ENCODE data around the gene CBFB. TPM values are rescaled to one million over a fixed set of nuclear protein-coding genes. Genes with fewer than 3 reads are reported as not detected.

The CBFB gene
- total and polyA plus RNA-seq, 2 of the 13 experiments (the other 11 are each of a cell fraction or from before 2014, with no cell fraction given), result 22.1 to 70.8 TPM

DNA sequence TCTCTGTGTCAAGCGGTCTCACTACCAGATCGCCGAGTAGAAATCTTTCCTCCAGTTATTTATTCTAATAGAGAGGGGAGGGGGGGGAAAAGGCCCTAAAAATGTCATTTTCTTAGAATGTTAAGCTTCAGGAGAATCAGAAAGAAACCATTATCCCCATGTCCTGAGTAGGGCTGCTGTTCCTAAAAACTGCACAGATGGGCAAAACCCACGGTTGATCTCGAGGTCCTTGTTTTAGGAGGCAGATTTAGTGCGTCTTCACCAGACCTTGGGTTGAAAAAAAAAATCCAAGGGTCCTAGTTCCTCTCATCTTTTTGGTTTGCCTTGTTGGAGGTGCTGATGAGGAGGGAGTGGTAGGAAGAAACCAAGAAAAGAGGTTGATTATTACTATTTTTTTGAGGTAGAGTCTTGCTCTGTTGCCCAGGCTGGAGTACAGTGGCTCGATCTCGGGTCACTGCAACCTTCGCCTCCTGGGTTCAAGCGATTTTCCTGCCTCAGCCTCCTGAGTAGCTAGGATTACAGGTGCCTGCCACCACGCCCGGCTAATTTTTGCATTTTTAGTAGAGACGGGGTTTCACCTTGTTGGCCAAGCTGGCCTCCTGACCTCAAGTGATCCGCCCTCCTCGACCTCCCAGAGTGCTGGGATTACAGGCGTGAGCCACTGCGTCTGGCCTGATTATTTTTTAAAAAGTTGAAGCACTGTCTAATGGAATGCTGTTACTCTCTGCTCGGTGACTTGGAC lies 1.4 kb downstream of the CBFB start (continued):
- no peak for TF ChIP-seq CBX1 (IDR thresholded peaks at IDR 0.05; ENCODE audit: low read depth)
- no peak for TF ChIP-seq SP4 (CRISPR knock-in tag; IDR thresholded peaks at IDR 0.05)
- peak; percentile 74; the same call in 1 of the 2 replicates for TF ChIP-seq THRA (CRISPR knock-in tag; IDR thresholded peaks at IDR 0.05; ENCODE audit: borderline replicate concordance)
- TF ChIP-seq, protein P1, sequence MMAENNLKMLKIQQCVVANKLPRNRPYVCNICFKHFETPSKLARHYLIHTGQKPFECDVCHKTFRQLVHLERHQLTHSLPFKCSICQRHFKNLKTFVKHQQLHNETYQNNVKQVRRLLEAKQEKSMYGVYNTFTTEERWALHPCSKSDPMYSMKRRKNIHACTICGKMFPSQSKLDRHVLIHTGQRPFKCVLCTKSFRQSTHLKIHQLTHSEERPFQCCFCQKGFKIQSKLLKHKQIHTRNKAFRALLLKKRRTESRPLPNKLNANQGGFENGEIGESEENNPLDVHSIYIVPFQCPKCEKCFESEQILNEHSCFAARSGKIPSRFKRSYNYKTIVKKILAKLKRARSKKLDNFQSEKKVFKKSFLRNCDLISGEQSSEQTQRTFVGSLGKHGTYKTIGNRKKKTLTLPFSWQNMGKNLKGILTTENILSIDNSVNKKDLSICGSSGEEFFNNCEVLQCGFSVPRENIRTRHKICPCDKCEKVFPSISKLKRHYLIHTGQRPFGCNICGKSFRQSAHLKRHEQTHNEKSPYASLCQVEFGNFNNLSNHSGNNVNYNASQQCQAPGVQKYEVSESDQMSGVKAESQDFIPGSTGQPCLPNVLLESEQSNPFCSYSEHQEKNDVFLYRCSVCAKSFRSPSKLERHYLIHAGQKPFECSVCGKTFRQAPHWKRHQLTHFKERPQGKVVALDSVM (CRISPR knock-in tag; IDR thresholded peaks at IDR 0.05), result peak; percentile 15; the same call in 1 of the 2 replicates
- no peak for TF ChIP-seq TOPORS (CRISPR knock-in tag; IDR thresholded peaks at IDR 0.05)
- TF ChIP-seq ZNF446 (CRISPR knock-in tag; IDR thresholded peaks at IDR 0.05), result no peak
- no peak for TF ChIP-seq FOXO4 (CRISPR knock-in tag; conservative IDR thresholded peaks at IDR 0.05)
- TF ChIP-seq ZBTB7B (CRISPR knock-in tag; IDR thresholded peaks at IDR 0.05), result 0 out of 2 replicates have a peak, but pooled peaks have one; percentile 5
- TF ChIP-seq PPARG (CRISPR knock-in tag; conservative IDR thresholded peaks at IDR 0.05), result no peak
- no peak for TF ChIP-seq SIN3A (IDR thresholded peaks at IDR 0.05; ENCODE audit: borderline replicate concordance, low read depth, low read length)
- TF ChIP-seq ZNF329 (CRISPR knock-in tag; IDR thresholded peaks at IDR 0.05; ENCODE audit: low read depth), result no peak
- no peak for TF ChIP-seq TGIF2 (CRISPR knock-in tag; IDR thresholded peaks at IDR 0.05)
- no peak for TF ChIP-seq SYNCRIP (IDR thresholded peaks at IDR 0.05; ENCODE audit: insufficient read depth, low read depth, low read length)
- peak; percentile 93 for TF ChIP-seq ZNF121 (CRISPR knock-in tag; IDR thresholded peaks at IDR 0.05)
- no peak for TF ChIP-seq MTA3 (CRISPR knock-in tag; IDR thresholded peaks at IDR 0.05)
- TF ChIP-seq ZZZ3 (CRISPR knock-in tag; IDR thresholded peaks at IDR 0.05; ENCODE audit: borderline replicate concordance), result no peak
- TF ChIP-seq PRMT3 (CRISPR knock-in tag; IDR thresholded peaks at IDR 0.05; ENCODE audit: borderline replicate concordance, low read depth), result no peak
- TF ChIP-seq FOXA1 (IDR thresholded peaks at IDR 0.05), result no peak
- TF ChIP-seq FOXA1 (CRISPR knock-in tag; IDR thresholded peaks at IDR 0.05), result no peak
